HepG2 (cell line): ENCODE data around the gene PKIB. TPM values are rescaled to one million over a fixed set of nuclear protein-coding genes. Genes with fewer than 3 reads are reported as not detected.

Experiments
- ATAC-seq: fragments of 200-7000 bp; cut with Tn5 transposase; 3 replicates; pipeline ENCODE4 v1.9.1; 2020; ENCODE audit warnings: mild to moderate bottlenecking, moderate library complexity
- BruUV-seq: library from RNA; stranded (reverse); fragments of 400-500 nt; replicated peaks from 2 replicates; lab custom pipeline; 2021; lab: Mats Ljungman, UMichigan
- CTCF ChIA-PET: fragments of 300-600 bp; formaldehyde crosslinking; extraction: SDS; loops from one replicate; lab custom pipeline; 2021; ENCODE audit warnings: low total read pairs, inconsistent platforms, low intra/inter-chr PET ratio; lab: Yijun Ruan, JAX
- POLR2A ChIA-PET: fragments of 350-600 bp; sonication (Branson Sonifier 250); formaldehyde crosslinking; loops from one replicate; lab custom pipeline; 2020; ENCODE audit warnings: antibody characterized with exemption, inconsistent platforms; lab: Yijun Ruan, JAX
- DNase-seq: peaks from one replicate; pipeline ENCODE4 v3.0.0-alpha.2; 2015; ENCODE audit warnings: low spot score
- FAIRE-seq: peaks from 3 replicates; lab custom pipeline; 2011; peaks lifted over from hg19 to GRCh38; lab: Jason Lieb, UNC
- H2AFZ ChIP-seq: one replicate; pipeline ENCODE4 v1.6.1; 2011; ENCODE audit warnings: low read length, inconsistent platforms
- H3K27ac ChIP-seq: fragments of 300-600 bp; 3 replicates; pipeline ENCODE4 v1.8.0; 2011; ENCODE audit warnings: mixed run types, mild to moderate bottlenecking, mixed read lengths, low read length, inconsistent platforms; ENCODE audit not compliant: insufficient read depth; ENCODE audit errors: extremely low read length
- H3K27me3 ChIP-seq, 2 experiments: fragments of 200-600 bp in 1 of 2; 2 replicates in 1 of 2; 3 replicates in 1 of 2; pipeline versions ENCODE4 v1.6.0 to v1.8.0; 2011; ENCODE audit warnings: low read length in 2 of 2, mild to moderate bottlenecking in 2 of 2, moderate library complexity in 2 of 2, inconsistent platforms in 1 of 2; ENCODE audit not compliant: insufficient read depth in 2 of 2, control insufficient read depth in 1 of 2
- H3K36me3 ChIP-seq, 2 experiments: fragments of 200-600 bp in 1 of 2; replicated peaks in 1 of 2; 2 replicates in 1 of 2; 3 replicates in 1 of 2; pipeline versions ENCODE4 v1.5.1 to v1.8.0; 2011; ENCODE audit warnings: low read length in 2 of 2, inconsistent platforms in 1 of 2; ENCODE audit not compliant: insufficient read depth in 2 of 2, control insufficient read depth in 1 of 2
- H3K4me1 ChIP-seq: 2 replicates; pipeline ENCODE4 v1.5.1; 2012; ENCODE audit warnings: low read length, inconsistent platforms; ENCODE audit not compliant: insufficient read depth
- H3K4me2 ChIP-seq: 2 replicates; pipeline ENCODE4 v1.6.0; 2011; ENCODE audit warnings: low read depth, low read length, inconsistent platforms
- H3K4me3 ChIP-seq, 3 experiments: fragments of 200-600 bp in 1 of 3; sonication (generic), shearing (Covaris generic) in 1 of 3; replicated peaks in 1 of 3; 2 replicates each; pipeline ENCODE4 v1.5.1; 2011 to 2016; ENCODE audit warnings: low read length in 3 of 3, inconsistent platforms in 2 of 3, low read depth in 2 of 3, mild to moderate bottlenecking in 2 of 3, control low read depth in 1 of 3, mixed read lengths in 1 of 3; ENCODE audit not compliant: insufficient read depth in 1 of 3
- H3K79me2 ChIP-seq: one replicate; pipeline ENCODE4 v1.6.1; 2011; ENCODE audit warnings: low read length, inconsistent platforms; ENCODE audit not compliant: insufficient read depth
- H3K9ac ChIP-seq: 2 replicates; pipeline ENCODE4 v1.6.0; 2011; ENCODE audit warnings: mild to moderate bottlenecking, low read depth, low read length, inconsistent platforms; ENCODE audit not compliant: insufficient read depth
- H3K9me3 ChIP-seq: 2 replicates; pipeline ENCODE4 v1.5.1; 2012; ENCODE audit warnings: mild to moderate bottlenecking, low read length
- H4K20me1 ChIP-seq: 2 replicates; pipeline ENCODE4 v1.6.0; 2011; ENCODE audit warnings: inconsistent platforms, mild to moderate bottlenecking, low read length, moderate library complexity; ENCODE audit not compliant: insufficient read depth
- GFI1 ChIP-seq: sonication (generic); formaldehyde crosslinking; IDR thresholded peaks from 2 replicates; pipeline ENCODE4 v1.5.0; 2020; ENCODE audit warnings: missing genetic modification reagents, mild to moderate bottlenecking, borderline replicate concordance
- GTF3A ChIP-seq: sonication (generic); formaldehyde crosslinking; conservative IDR thresholded peaks from 2 replicates; pipeline ENCODE4 v1.4.0; 2020; ENCODE audit warnings: mild to moderate bottlenecking, missing genetic modification reagents
- HOXA3 ChIP-seq: sonication (generic); formaldehyde crosslinking; IDR thresholded peaks from 2 replicates; pipeline ENCODE4 v1.5.0; 2020; ENCODE audit warnings: missing genetic modification reagents
- KLF13 ChIP-seq: sonication (generic); formaldehyde crosslinking; IDR thresholded peaks from 2 replicates; pipeline ENCODE4 v1.4.0; 2020; ENCODE audit warnings: mild to moderate bottlenecking, missing genetic modification reagents
- LCORL ChIP-seq, 2 experiments: fragments of 450-650 bp in 1 of 2; sonication (generic) in 1 of 2; formaldehyde crosslinking in 1 of 2; IDR thresholded peaks; 2 replicates each; pipeline versions ENCODE4 v1.5.0 to v1.6.1; 2017 to 2020; ENCODE audit warnings: antibody characterized with exemption in 1 of 2, missing genetic modification reagents in 1 of 2
- MAFK ChIP-seq, 2 experiments: IDR thresholded peaks in 1 of 2; conservative IDR thresholded peaks in 1 of 2; 2 replicates each; pipeline ENCODE4 v1.6.1; 2011; ENCODE audit warnings: improper control_type of control experiment in 2 of 2, low read length in 2 of 2
- PBX3 ChIP-seq: sonication (generic); formaldehyde crosslinking; IDR thresholded peaks from 2 replicates; pipeline ENCODE4 v1.8.1; 2023; ENCODE audit warnings: missing genetic modification reagents, inconsistent platforms, borderline replicate concordance
- SMARCC2 ChIP-seq: fragments of 450-650 bp; IDR thresholded peaks from 2 replicates; pipeline ENCODE4 v1.6.1; 2017; ENCODE audit warnings: antibody characterized with exemption, mild to moderate bottlenecking
- SRSF4 ChIP-seq: fragments of 200-400 bp; formaldehyde crosslinking; IDR thresholded peaks from one replicate; pipeline ENCODE4 v1.6.1; 2018; ENCODE audit warnings: mild to moderate bottlenecking, low read depth, low read length, moderate library complexity; ENCODE audit not compliant: poor library complexity, severe bottlenecking
- ZIK1 ChIP-seq: sonication (generic); formaldehyde crosslinking; IDR thresholded peaks from 2 replicates; pipeline ENCODE4 v1.5.0; 2020; ENCODE audit warnings: mild to moderate bottlenecking, low read depth, missing genetic modification reagents, borderline replicate concordance
- ZNF792 ChIP-seq: IDR thresholded peaks from 2 replicates; pipeline ENCODE4 v1.6.1; 2016
- WGBS: methylation state at CpG from one replicate; pipeline ENCODE4 v1.1.6; 2017; ENCODE audit warnings: low lambda C conversion rate; 5-methylcytosine and 5-hydroxymethylcytosine counted together
- in situ Hi-C: cut with HindIII; loops from 2 replicates; pipeline ENCODE4 v1.10.0; 2017; ENCODE audit warnings: low pct_unique_long_range_greater_than_20kb; ENCODE audit not compliant: extremely low pct_ligation_motif_present
- intact Hi-C: fragments of 100-400 bp; cut with micrococcal nuclease; formaldehyde crosslinking; loops from one replicate; pipeline ENCODE4 v1.10.0; 2022; ENCODE audit not compliant: unreplicated experiment
- polyA plus RNA-seq, 8 experiments: library from polyadenylated mRNA; depleted of rRNA in 3 of 8; stranded (reverse) in 7 of 8; unstranded in 1 of 8; fragments of >200 nt; fragmentation: Illumina TruSeq in 4 of 8; extraction: Trizol in 4 of 8; gene quantifications; 2 replicates each; pipeline versions ENCODE4 v1.2.1 to v1.2.3, GENCODE V29; 2011 to 2016; ENCODE audit warnings: low read depth in 4 of 8, missing spikeins in 1 of 8, mixed read lengths in 1 of 8; ENCODE audit not compliant: insufficient read depth in 1 of 8
- total RNA-seq, 5 experiments: library from RNA; depleted of rRNA; stranded (reverse); fragments of >200 nt; fragmentation: Illumina TruSeq; extraction: Trizol; gene quantifications; 2 replicates each; pipeline ENCODE4 v1.2.3, GENCODE V29; 2016; ENCODE audit warnings: low read depth in 1 of 5

The PKIB gene
- total and polyA plus RNA-seq, 2 of the 13 experiments (the other 11 are each of a cell fraction or from before 2014, with no cell fraction given): 1.4 to 1.5 TPM

GRCh38 chr6:122758927-122759334, 148.7 kb downstream of the PKIB start:
- no peaks in the 10 kb centered on the region for H3K27me3 ChIP-seq
- H3K9ac ChIP-seq: no peak overlapping the region
- H3K4me3 ChIP-seq: no peak overlapping the region
- no peaks in the 10 kb centered on the region for H4K20me1 ChIP-seq
- ChIA-PET CTCF (no interaction called here), POLR2A (no interaction called here)
- no peaks in the 10 kb centered on the region for H3K79me2 ChIP-seq
- no peaks in the 10 kb centered on the region for H3K36me3 ChIP-seq
- no peak overlapping the region for H2AFZ ChIP-seq
- H3K27ac ChIP-seq: no peak overlapping the region
- no TSS peak for BruUV-seq
- in situ Hi-C loops (no loop called here), intact Hi-C loops (no loop called here)
- TF ChIP-seq KLF13 (CRISPR knock-in tag) (no peak), HOXA3 (CRISPR knock-in tag) (no peak), SMARCC2 (no peak), GTF3A (no peak), GFI1 (CRISPR knock-in tag) (no peak), ZIK1 (CRISPR knock-in tag) (no peak), ZNF792 (CRISPR knock-in tag) (no peak), LCORL (IDR thresholded peaks at IDR 0.05) (no peak), LCORL (CRISPR knock-in tag; IDR thresholded peaks at IDR 0.05) (no peak), MAFK (conservative IDR thresholded peaks at IDR 0.05 in 1 of 2, IDR thresholded peaks at IDR 0.05 in 1 of 2; ENCODE audit: low read length in 2 of 2) (no peak), PBX3 (no peak), SRSF4 (no peak)
- no peaks in the 10 kb centered on the region for H3K9me3 ChIP-seq
- no peak for ATAC-seq
- H3K4me2 ChIP-seq: no peak overlapping the region
- H3K4me1 ChIP-seq: no peaks in the 10 kb centered on the region
- WGBS: 0% methylated on average over 1 of the region's 1 CpG
- DNase-seq: no peak
- FAIRE-seq: no peak
